Activated naive CD8-positive, alpha-beta T cell treated with anti-CD3 and anti-CD28 coated beads, Interleukin-2, amount 50 U/mL, for 24 hours (primary cell): ENCODE results near the gene PLP1.
"Not testable (repeated sequence)": the region's sequence is repeated elsewhere in the genome, so short reads cannot be mapped to it uniquely, and the experiment has no call there.

ENCODE experiments used
- ATAC-seq: fragments of 150-1000 bp; cut with Tn5 transposase; one replicate; pipeline ENCODE4 v1.10.0; 2021
- DNase-seq: peaks from one replicate; pipeline ENCODE4 v3.0.0; 2021
- H3K27ac Mint-ChIP-seq: one replicate; pipeline ENCODE4 v1.8.0; 2021; ENCODE audit warnings: mild to moderate bottlenecking, mixed read lengths
- H3K27me3 Mint-ChIP-seq: one replicate; pipeline ENCODE4 v1.8.0; 2021; ENCODE audit warnings: mixed read lengths
- H3K36me3 Mint-ChIP-seq: one replicate; pipeline ENCODE4 v1.8.0; 2021; ENCODE audit warnings: low read depth, mixed read lengths
- H3K4me1 Mint-ChIP-seq: one replicate; pipeline ENCODE4 v1.8.0; 2021; ENCODE audit warnings: mixed read lengths
- H3K4me3 Mint-ChIP-seq: one replicate; pipeline ENCODE4 v1.8.0; 2021; ENCODE audit warnings: mild to moderate bottlenecking, moderate library complexity, mixed read lengths
- H3K9me3 Mint-ChIP-seq: one replicate; pipeline ENCODE4 v1.8.0; 2021; ENCODE audit warnings: mixed read lengths

The PLP1 gene

DNA sequence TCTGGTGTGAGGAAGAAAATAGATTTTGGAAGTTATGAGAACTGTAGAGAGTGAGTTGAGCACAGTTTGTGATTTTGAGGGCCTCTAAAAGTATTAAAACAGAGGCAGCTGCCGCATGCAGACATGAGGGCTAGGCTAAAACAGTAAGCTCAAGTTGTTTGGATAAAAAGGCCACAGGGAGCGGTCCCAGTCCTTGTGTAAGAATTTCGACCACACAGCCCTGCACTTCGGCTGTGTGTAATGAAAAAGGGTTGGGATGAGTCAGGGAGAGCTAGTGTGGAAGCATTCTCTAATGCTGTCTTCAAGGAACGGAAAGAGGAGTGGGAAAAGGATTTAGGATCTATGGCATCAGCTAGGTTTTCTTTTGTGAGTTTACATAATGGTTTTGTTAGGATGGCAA lies 13.1 kb upstream of the PLP1 start:
- H3K9me3 Mint-ChIP-seq, H3K4me1 Mint-ChIP-seq, DNase-seq, H3K27ac Mint-ChIP-seq, H3K36me3 Mint-ChIP-seq, H3K27me3 Mint-ChIP-seq, ATAC-seq, H3K4me3 Mint-ChIP-seq: not testable (repeated sequence)

DNA sequence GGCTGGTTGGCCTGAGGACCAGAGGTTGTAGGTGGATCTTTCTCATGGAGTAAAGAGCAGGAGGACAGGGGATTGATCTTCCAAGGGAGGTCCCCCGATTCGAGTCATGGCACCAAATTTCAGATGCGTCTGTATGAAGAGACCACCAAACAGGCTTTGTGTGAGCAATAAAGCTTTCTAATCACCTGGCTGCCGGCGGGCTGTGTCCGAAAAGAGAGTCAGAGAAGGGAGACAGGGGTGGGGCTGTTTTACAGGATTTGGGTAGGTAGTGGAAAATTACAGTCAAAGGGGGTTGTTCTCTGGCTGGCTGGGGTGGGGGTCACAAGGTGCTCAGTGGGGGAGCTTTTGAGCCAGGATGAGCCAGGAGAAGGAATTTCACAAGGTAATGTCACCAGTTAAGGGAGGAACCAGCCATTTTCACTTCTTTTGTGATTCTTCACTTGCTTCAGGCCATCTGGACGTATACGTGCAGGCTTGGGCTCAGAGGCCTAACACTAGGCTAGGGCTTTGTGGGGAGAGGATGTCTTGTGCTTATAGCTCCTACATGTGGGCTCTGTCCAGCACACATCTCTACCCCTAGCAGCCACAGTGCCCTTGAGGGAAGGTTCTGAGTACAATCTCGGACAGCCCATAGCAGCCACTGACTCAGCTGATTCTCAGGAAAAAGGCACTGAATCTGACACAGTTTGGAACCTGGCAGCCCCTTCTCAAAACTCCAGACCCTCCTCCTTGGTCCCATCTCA lies 9.7 kb upstream of the PLP1 start:
- not testable (repeated sequence) for H3K4me3 Mint-ChIP-seq, H3K9me3 Mint-ChIP-seq, H3K36me3 Mint-ChIP-seq, H3K27me3 Mint-ChIP-seq, H3K27ac Mint-ChIP-seq, H3K4me1 Mint-ChIP-seq, ATAC-seq, DNase-seq

DNA sequence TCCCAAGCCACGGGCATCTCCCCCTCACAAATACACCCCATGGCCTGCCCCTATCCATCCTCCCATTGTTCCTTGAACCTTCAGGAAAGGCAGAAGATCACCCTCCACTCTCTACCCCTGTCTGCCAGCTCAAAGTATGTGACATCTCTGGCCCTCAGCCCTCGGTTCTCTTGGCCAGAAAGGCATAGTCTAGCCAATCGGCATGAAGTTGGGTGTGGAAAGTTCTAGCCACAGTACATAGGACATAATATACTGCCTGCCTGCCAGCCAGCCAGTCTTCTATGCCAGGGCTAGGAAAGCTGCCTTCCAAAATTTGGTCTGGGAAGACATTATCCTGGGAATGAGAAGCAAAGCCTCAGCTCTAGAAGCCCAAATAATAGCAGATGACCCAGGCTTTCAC lies 3.2 kb upstream of the PLP1 start:
- H3K27ac Mint-ChIP-seq: no peak overlapping the region
- H3K36me3 Mint-ChIP-seq: no peaks in the 10 kb centered on the region
- ATAC-seq (no peak), DNase-seq (no peak)
- H3K9me3 Mint-ChIP-seq: no peaks in the 10 kb centered on the region
- H3K4me1 Mint-ChIP-seq: no peaks in the 10 kb centered on the region
- no peak overlapping the region for H3K4me3 Mint-ChIP-seq
- H3K27me3 Mint-ChIP-seq: peaks cover 3% of the 10 kb centered on the region

DNA sequence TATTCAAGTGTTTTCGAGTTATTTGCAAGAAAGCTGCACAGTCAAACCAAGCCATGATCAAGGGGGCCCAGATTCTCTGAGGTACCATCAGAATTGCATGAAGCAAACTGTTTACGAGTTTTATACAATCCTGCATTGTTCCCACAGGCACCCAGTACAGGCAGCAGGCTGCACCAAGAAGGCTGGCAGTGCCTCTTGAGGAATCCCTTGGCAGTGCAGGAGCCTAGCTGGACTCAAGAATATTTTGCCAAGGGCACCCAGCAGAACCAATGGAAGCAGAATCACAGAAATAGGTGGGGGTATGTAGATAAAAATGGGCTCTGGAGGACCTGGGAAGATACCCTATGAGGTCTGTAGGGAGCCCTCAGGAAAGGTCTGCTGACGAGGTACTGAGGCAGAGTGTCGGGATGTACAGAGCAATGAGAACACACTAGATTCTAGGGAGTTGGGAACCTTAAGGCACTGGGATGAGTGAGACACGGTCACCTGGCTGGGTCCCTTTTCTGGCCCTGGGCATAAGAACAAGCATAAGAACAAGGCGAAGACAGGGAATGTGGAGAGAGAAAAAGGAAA lies 2.5 kb upstream of the PLP1 start:
- H3K27me3 Mint-ChIP-seq: peaks cover 3% of the 10 kb centered on the region
- DNase-seq (no peak), ATAC-seq (no peak)
- H3K9me3 Mint-ChIP-seq: no peaks in the 10 kb centered on the region
- H3K27ac Mint-ChIP-seq: no peak overlapping the region
- no peak overlapping the region for H3K4me3 Mint-ChIP-seq
- no peaks in the 10 kb centered on the region for H3K4me1 Mint-ChIP-seq
- H3K36me3 Mint-ChIP-seq: no peaks in the 10 kb centered on the region

DNA sequence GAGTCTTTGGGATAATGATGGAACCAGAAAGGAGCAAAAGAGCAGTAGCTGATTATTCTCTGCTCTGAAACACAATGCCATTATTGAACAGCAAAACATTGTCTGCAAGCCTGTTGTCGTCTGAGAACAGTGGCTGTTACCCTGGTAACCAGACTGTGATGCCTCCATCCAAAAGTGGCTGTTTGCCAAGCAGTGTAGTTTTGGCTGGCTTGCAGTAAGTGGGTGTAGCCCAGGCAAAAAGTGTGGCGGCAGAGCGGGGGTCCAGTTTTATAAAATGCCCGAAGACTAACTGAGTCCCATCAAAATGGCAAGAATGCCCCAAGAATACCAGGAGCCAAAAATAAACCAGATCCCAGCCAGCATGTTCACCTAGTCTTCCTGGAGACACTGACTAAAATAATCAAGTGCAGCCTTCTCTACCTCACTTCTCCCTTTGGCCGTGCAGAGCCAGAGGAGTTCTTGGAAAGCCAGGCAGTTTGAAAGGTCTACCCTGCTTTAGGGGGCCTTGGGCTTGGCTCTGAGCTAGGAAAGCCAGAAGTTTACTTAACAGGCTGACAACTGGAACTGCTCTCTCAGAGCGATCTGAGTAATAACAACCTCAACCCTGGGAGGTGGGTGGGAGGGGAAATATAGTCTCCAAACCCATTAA lies 2.6 kb downstream of the PLP1 start:
- Mint-ChIP-seq H3K4me3 (no peak overlapping the region), H3K27ac (no peak overlapping the region), H3K9me3 (no peaks in the 10 kb centered on the region), H3K4me1 (no peaks in the 10 kb centered on the region), H3K36me3 (no peaks in the 10 kb centered on the region), H3K27me3 (peaks cover 3% of the 10 kb centered on the region)
- no peak for DNase-seq
- ATAC-seq: no peak

DNA sequence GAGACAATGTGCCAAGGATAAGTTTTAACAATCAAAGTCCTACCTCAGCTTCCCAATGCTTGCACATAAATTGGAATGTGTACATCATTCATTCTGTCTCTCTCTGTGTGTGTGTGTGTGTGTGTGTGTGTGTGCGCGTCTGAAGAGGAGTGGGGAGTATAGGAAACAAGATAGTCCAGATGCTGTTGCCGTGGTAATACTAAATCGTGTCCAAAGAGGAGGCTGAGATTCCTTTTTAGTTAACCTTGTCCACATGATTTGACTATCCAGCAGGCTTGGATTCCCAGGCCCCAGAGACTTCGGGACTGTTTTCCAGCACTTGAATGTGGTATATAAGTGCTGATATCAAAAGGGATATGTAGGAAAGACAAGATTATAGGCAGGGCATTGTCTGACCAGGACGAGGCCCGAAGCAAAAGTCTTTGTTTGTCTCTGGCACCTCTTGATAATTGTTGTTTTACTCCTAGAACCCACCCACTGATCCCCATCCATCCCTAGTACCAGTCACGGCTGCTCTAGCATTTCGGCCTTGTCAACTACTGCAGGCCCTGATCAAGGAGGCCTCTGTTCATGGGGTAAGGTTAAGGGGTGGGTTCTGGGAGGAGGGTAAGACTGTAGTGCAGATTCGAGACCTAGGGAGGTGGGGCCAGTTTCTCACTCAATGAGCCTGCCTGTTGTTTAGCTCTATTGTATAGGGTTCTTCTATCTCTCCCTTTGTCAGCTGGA lies 3.9 kb downstream of the PLP1 start:
- no peak overlapping the region for H3K4me3 Mint-ChIP-seq
- no peaks in the 10 kb centered on the region for H3K27me3 Mint-ChIP-seq
- no peak overlapping the region for H3K27ac Mint-ChIP-seq
- no peaks in the 10 kb centered on the region for H3K36me3 Mint-ChIP-seq
- ATAC-seq (no peak), DNase-seq (no peak)
- H3K9me3 Mint-ChIP-seq: no peaks in the 10 kb centered on the region
- no peaks in the 10 kb centered on the region for H3K4me1 Mint-ChIP-seq

DNA sequence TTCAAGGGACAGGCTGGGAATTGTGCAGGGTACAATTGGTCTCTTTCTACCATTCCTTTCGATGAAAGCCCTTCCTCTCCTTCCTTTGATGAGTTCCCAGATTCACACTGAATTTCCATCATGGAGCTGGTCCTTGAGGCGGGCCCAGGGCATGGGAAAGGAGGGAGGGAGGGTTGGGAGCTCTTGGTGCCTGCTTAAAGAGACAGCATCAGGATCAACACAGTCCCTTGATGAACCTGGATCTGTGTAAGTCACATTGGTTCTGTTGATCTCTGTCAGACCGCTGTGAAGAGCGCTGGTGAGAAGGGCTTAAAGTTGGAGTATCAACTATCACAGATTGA lies 4.4 kb downstream of the PLP1 start:
- Mint-ChIP-seq H3K4me3 (no peak overlapping the region), H3K4me1 (no peaks in the 10 kb centered on the region), H3K9me3 (no peaks in the 10 kb centered on the region), H3K36me3 (no peaks in the 10 kb centered on the region), H3K27me3 (no peaks in the 10 kb centered on the region), H3K27ac (no peak overlapping the region)
- no peak for ATAC-seq
- no peak for DNase-seq

DNA sequence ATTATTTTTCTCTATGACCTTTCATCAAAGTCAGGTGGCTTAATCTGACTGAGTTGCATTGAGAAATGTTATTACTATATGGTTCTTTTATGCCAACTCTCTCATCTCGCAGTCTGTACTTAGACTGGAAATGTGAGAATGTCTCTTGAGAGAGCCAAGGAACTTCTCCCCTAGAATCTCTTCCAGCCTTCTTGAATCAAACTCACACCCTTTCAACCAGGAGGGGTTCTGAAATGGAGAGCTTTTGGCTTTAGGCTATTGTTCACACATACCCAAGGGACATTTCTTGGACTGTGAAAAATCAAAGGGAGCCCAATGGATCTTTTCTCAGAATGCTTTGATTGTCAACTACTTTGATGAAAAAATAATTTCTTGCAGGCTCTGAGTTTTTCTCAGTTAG lies 5.1 kb downstream of the PLP1 start:
- H3K4me3 Mint-ChIP-seq: no peak overlapping the region
- no peak overlapping the region for H3K27ac Mint-ChIP-seq
- no peaks in the 10 kb centered on the region for H3K36me3 Mint-ChIP-seq
- no peak for DNase-seq
- no peaks in the 10 kb centered on the region for H3K4me1 Mint-ChIP-seq
- H3K9me3 Mint-ChIP-seq: no peaks in the 10 kb centered on the region
- ATAC-seq: no peak
- H3K27me3 Mint-ChIP-seq: no peaks in the 10 kb centered on the region

DNA sequence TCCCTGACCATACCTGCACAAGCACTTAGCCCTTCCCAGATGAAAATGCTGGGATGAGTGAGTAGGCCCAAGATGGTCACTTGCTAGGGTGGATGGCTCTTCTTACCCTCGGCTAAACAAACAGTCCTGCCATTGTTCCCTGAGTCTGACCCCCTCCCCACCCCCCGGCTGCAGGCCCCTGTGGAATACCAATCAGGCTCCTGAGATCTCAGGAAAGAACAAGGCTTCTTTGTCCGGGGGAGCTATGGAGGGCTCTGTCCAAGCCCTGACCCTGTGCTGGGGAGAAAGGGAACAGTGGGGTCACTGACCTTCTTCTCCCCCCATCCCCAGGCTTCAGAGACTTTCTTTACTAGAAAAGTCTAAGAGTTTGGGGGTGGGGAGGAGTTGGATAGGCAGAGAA lies 6.0 kb downstream of the PLP1 start:
- ATAC-seq (no peak), DNase-seq (no peak)
- Mint-ChIP-seq H3K9me3 (no peaks in the 10 kb centered on the region), H3K36me3 (no peaks in the 10 kb centered on the region), H3K4me3 (no peak overlapping the region), H3K27ac (no peak overlapping the region), H3K4me1 (no peaks in the 10 kb centered on the region), H3K27me3 (no peaks in the 10 kb centered on the region)

DNA sequence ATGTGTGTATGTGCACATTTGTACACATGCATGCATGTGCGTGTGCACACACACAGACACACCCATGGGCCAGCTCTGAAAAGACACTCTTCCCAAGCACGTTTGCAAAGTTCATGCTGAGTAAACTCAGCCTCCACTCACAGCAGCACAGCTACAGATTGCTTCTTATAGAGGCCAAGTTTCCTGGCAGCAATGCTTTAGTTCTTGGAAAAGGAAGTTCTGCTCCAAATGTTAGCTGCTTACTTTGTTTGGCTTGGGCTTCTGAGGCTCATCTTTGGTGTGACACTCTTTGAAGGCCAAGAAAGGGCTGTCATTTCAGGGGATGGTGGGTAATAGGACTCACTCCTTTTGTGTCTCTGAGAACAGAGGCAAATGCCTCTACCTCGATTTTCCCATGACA lies 6.6 kb downstream of the PLP1 start:
- Mint-ChIP-seq H3K36me3 (no peaks in the 10 kb centered on the region), H3K27me3 (no peaks in the 10 kb centered on the region), H3K27ac (no peak overlapping the region), H3K4me1 (no peaks in the 10 kb centered on the region), H3K9me3 (no peaks in the 10 kb centered on the region), H3K4me3 (no peak overlapping the region)
- no peak for ATAC-seq
- no peak for DNase-seq

DNA sequence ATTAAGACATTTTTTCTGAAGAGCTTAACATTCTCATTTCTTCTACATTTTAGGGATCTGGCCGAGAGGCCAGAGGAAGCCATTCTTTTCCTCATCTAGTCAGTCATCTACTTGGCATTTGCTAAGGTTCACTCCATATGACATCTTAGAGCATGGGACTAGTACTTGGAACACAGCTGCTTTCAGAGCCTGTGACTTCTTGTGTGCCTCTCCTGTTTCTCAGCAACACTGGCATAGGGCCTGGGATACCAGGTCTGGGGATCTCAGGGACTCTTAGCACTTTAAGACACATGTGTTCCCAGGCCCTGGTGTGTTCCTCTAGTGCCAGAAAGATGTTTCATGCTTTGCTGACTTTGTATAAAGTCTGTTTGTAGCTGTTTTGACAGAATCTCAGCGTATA lies 7.3 kb downstream of the PLP1 start:
- Mint-ChIP-seq H3K4me1 (no peaks in the 10 kb centered on the region), H3K4me3 (no peak overlapping the region), H3K9me3 (no peaks in the 10 kb centered on the region), H3K27me3 (no peaks in the 10 kb centered on the region), H3K27ac (no peak overlapping the region), H3K36me3 (no peaks in the 10 kb centered on the region)
- ATAC-seq: no peak
- no peak for DNase-seq

DNA sequence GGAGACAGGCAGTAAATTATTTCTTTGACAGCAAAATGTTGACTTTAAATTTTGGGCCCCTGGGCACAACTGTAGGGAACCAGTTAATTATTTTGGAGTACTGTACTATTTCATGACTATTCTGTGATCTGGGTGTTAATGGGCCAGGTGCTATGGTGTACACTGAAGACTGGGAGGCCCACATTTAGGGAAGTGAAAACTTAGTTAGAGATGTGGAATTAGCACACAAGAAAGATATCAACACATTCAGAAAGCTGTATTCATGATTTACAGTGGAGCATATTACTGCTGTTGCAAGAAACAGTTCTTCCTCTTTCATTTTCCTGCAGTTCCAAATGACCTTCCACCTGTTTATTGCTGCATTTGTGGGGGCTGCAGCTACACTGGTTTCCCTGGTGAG lies 12.4 kb downstream of the PLP1 start:
- Mint-ChIP-seq H3K36me3 (no peaks in the 10 kb centered on the region), H3K9me3 (no peaks in the 10 kb centered on the region), H3K4me3 (no peak overlapping the region), H3K27me3 (no peaks in the 10 kb centered on the region), H3K27ac (no peak overlapping the region), H3K4me1 (peaks cover 3% of the 10 kb centered on the region)
- DNase-seq: no peak
- ATAC-seq: no peak

DNA sequence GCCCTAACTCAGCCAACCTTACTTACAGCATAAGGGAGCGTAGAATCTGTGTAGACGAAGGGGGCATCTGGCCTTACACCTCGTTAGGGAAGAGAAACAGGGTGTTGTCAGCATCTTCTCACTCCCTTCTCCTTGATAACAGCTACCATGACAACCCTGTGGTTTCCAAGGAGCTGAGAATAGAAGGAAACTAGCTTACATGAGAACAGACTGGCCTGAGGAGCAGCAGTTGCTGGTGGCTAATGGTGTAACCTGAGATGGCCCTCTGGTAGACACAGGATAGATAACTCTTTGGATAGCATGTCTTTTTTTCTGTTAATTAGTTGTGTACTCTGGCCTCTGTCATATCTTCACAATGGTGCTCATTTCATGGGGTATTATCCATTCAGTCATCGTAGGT lies 14.6 kb downstream of the PLP1 start:
- no peak overlapping the region for H3K4me3 Mint-ChIP-seq
- H3K27me3 Mint-ChIP-seq: no peaks in the 10 kb centered on the region
- no peak overlapping the region for H3K27ac Mint-ChIP-seq
- H3K36me3 Mint-ChIP-seq: no peaks in the 10 kb centered on the region
- no peaks in the 10 kb centered on the region for H3K9me3 Mint-ChIP-seq
- DNase-seq: no peak
- H3K4me1 Mint-ChIP-seq: peaks cover 3% of the 10 kb centered on the region
- no peak for ATAC-seq

DNA sequence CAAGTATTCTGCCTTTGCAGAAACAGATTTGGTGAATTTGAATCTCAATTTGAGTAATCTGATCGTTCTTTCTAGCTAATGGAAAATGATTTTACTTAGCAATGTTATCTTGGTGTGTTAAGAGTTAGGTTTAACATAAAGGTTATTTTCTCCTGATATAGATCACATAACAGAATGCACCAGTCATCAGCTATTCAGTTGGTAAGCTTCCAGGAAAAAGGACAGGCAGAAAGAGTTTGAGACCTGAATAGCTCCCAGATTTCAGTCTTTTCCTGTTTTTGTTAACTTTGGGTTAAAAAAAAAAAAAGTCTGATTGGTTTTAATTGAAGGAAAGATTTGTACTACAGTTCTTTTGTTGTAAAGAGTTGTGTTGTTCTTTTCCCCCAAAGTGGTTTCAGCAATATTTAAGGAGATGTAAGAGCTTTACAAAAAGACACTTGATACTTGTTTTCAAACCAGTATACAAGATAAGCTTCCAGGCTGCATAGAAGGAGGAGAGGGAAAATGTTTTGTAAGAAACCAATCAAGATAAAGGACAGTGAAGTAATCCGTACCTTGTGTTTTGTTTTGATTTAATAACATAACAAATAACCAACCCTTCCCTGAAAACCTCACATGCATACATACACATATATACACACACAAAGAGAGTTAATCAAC lies 15.3 kb downstream of the PLP1 start:
- H3K27ac Mint-ChIP-seq: no peak overlapping the region
- ATAC-seq: no peak

More for the DNA sequence above, 15.3 kb downstream of the PLP1 start:
- Mint-ChIP-seq H3K9me3 (no peaks in the 10 kb centered on the region), H3K4me3 (no peak overlapping the region), H3K27me3 (no peaks in the 10 kb centered on the region), H3K36me3 (no peaks in the 10 kb centered on the region), H3K4me1 (peaks cover 3% of the 10 kb centered on the region)
- no peak for DNase-seq
